Transverse colon (tissue), 4 donors: Measurements from ENCODE around the gene PLXDC2.

ENCODE experiments used
- POLR2AphosphoS5 ChIP-seq, 3 donors: sonication (generic); formaldehyde crosslinking; IDR thresholded peaks; one replicate each; pipeline ENCODE4 v1.6.1; 2016; ENCODE audit warnings: antibody characterized with exemption in 3 of 3
- TF ChIP-seq, protein P1 (sequence below), 5 experiments: fragments of 200-600 bp in 3 of 5; fragments of 450-650 bp in 2 of 5; sonication (generic) in 3 of 5; IDR thresholded peaks; 1 replicate in 2 of 5; 2 replicates in 3 of 5; pipeline ENCODE4 v1.5.1; 2016 to 2017; ENCODE audit warnings: antibody characterized with exemption in 5 of 5, inconsistent platforms in 3 of 5, mild to moderate bottlenecking in 2 of 5, moderate library complexity in 1 of 5

DNA sequence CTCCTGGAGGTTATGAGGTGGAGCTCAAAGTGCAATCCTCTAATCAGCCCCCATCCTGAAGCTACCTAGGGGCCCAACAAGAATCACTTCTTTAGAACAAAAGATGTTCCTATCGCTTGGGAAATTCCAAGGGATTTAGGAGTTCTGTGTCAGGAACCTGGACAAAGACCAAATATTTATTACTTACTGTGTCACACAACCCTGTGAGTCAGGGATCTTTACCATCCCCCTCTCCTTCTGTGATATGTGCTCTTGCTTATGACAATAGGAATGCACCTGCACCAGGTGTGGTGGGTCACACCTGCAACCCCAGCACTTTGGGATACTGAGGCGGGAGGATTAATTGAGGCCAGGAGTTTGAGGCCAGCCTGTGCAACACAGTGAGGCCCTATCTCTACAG, 485.8 kb downstream of the PLXDC2 start:
- TF ChIP-seq, protein P1, sequence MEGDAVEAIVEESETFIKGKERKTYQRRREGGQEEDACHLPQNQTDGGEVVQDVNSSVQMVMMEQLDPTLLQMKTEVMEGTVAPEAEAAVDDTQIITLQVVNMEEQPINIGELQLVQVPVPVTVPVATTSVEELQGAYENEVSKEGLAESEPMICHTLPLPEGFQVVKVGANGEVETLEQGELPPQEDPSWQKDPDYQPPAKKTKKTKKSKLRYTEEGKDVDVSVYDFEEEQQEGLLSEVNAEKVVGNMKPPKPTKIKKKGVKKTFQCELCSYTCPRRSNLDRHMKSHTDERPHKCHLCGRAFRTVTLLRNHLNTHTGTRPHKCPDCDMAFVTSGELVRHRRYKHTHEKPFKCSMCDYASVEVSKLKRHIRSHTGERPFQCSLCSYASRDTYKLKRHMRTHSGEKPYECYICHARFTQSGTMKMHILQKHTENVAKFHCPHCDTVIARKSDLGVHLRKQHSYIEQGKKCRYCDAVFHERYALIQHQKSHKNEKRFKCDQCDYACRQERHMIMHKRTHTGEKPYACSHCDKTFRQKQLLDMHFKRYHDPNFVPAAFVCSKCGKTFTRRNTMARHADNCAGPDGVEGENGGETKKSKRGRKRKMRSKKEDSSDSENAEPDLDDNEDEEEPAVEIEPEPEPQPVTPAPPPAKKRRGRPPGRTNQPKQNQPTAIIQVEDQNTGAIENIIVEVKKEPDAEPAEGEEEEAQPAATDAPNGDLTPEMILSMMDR (IDR thresholded peaks at IDR 0.05) = no peak
- TF ChIP-seq POLR2AphosphoS5 (IDR thresholded peaks at IDR 0.05) = no peak
